Tibial nerve (tissue), 4 donors: ENCODE measurements around the gene PEX11G.

Source experiments
- CTCF ChIP-seq, 5 experiments: fragments of 200-600 bp in 3 of 5; fragments of 450-650 bp in 2 of 5; sonication (generic) in 3 of 5; IDR thresholded peaks; one replicate each; pipeline ENCODE4 v1.5.1; 2016 to 2019; ENCODE audit warnings: antibody characterized with exemption in 5 of 5, mild to moderate bottlenecking in 3 of 5, moderate library complexity in 2 of 5
- EP300 ChIP-seq, 2 donors: sonication (generic); formaldehyde crosslinking; IDR thresholded peaks; one replicate each; pipeline ENCODE4 v1.6.1; 2017; ENCODE audit warnings: antibody characterized with exemption in 2 of 2, mild to moderate bottlenecking in 1 of 2
- POLR2A ChIP-seq, 2 donors: fragments of 450-650 bp; IDR thresholded peaks; one replicate each; pipeline ENCODE4 v1.6.1; 2017; ENCODE audit warnings: antibody characterized with exemption in 2 of 2, mild to moderate bottlenecking in 2 of 2, moderate library complexity in 2 of 2

GRCh38 chr19:7535998-7536695 lies 47.3 kb upstream of the PEX11G start:
- TF ChIP-seq POLR2A (IDR thresholded peaks at IDR 0.05) (no peak), CTCF (IDR thresholded peaks at IDR 0.05) (no peak), EP300 (IDR thresholded peaks at IDR 0.05) (no peak)
